DMS53 treated with DMSO at 0.1 percent for 48 hours (cell line): Measurements from ENCODE around the gene CATSPERZ.

Experiments used
- DNase-seq: peaks from one replicate; lab custom pipeline; 2025; ENCODE audit not compliant: unreplicated experiment; lab: John Stamatoyannopoulos, UW

The CATSPERZ gene, protein sequence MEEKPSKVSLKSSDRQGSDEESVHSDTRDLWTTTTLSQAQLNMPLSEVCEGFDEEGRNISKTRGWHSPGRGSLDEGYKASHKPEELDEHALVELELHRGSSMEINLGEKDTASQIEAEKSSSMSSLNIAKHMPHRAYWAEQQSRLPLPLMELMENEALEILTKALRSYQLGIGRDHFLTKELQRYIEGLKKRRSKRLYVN

GRCh38 chr11:64299847-64300648 lies at the start of gene CATSPERZ:
Gene CATSPERZ, plus strand, starts transcription at chr11:64300358. Its CDS starts 53 bp downstream, at chr11:64300411.
- DNase-seq = no peak

DNA sequence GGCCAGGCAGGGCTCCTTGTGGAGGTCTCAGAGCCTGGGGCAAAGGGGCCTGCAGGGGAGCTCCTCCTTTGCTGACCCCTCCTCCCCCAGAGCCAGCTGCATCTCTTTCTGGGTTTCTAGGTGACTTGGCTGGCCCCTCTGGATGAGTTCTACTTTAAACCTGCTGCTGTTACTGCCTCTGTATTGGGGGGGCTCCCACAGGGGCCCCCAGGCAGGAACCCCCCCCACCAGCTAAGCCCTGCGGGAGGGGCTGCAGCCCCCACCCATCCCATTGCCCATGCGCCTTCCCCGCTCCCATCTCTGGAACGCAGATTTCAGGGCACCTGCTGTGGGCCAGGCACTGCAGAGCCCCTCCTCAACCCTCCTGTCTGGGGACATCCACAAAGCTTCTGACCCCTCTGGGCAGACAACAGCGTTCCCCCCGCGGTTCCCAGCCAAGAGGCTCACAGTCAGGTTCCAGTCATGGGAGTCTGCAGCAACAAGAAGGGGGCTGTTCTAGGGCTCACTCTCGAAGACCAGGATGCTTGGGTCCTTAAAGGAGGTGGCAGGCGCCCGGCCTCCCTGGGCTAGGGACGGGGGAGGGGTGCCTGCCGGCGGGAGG lies 49.6 kb upstream of the CATSPERZ start:
- DNase-seq = no peak

GRCh38 chr11:64251016-64251752 lies 49.0 kb upstream of the CATSPERZ start, which contains the start of gene PLCB3:
Gene PLCB3, plus strand, starts transcription at chr11:64251530. Its CDS starts 120 bp downstream, at chr11:64251650.
- no peak for DNase-seq

DNA sequence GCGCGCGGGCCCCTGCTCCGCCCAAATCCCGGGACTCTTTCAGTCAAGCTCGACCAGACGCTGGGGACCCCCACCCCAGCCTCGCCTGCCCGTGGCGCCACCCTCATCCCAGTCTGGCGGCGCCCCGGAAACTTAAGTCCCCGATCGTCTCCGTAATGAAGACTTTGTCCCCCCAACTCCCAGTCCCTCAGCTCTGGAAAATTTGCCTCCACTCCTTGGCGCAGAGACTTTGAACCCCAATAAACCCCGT lies 48.5 kb upstream of the CATSPERZ start:
- no peak for DNase-seq

GRCh38 chr11:64252003-64252872 lies 47.9 kb upstream of the CATSPERZ start:
- DNase-seq = peak; percentile 14

DNA sequence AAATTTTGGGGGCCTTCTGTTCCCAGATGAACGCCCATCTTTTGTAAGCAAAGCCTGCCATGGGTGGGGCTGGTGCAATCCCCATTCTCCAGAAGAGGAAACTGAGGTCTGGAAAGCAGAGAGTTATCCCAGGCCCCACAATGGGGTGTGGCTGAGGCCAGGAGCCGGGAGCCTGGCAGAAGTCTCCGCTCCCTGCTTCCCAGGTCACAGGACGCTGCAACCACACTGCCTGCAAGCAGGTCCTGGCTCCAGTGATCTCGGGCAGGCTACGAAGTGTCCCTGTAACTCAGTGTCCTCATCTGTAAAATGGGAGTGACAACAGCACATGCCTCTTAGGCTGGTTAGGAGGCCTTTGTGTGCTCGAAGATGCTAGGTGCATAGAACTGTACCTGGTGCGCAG lies 47.1 kb upstream of the CATSPERZ start:
- no peak for DNase-seq

DNA sequence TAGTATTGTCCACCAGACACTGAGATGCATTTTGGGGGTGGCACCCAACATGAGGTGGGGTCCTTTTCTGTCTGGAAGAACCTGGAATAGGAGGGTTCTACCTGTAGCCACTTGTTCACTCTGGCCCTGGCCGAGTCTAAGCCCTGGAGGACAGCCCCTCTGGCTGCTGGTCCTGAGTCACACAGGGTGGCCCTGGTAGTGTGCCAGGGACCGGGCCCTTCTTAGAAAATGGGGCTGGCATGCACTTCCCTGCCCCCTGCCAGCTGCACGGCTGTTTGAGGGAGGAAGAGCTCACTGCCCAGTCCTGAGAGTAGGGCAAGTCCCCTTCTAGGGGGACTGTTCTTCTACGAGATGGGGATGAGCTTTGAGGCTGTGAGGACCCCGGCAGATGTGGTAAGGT lies 46.7 kb upstream of the CATSPERZ start:
- no peak for DNase-seq

GRCh38 chr11:64254326-64254725 lies 45.8 kb upstream of the CATSPERZ start:
- no peak for DNase-seq

- no peak for DNase-seq
Observed at GRCh38 chr11:64255135-64256128, 44.7 kb upstream of the CATSPERZ start.

- DNase-seq = no peak
Observed at GRCh38 chr11:64256300-64256699, 43.9 kb upstream of the CATSPERZ start.

DNA sequence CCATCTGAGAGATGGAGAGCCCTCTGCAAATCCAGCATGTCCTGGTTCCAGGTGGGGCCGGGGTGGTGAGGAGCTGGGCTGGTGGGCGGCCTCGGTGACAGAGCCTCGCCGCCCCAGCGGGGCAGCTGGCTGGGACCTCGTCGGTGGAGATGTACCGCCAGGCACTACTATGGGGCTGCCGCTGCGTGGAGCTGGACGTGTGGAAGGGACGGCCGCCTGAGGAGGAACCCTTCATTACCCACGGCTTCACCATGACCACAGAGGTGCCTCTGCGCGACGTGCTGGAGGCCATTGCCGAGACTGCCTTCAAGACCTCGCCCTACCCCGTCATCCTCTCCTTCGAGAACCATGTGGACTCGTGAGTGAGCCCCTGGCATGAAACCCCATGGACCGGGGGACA lies 41.8 kb upstream of the CATSPERZ start:
- no peak for DNase-seq

DNA sequence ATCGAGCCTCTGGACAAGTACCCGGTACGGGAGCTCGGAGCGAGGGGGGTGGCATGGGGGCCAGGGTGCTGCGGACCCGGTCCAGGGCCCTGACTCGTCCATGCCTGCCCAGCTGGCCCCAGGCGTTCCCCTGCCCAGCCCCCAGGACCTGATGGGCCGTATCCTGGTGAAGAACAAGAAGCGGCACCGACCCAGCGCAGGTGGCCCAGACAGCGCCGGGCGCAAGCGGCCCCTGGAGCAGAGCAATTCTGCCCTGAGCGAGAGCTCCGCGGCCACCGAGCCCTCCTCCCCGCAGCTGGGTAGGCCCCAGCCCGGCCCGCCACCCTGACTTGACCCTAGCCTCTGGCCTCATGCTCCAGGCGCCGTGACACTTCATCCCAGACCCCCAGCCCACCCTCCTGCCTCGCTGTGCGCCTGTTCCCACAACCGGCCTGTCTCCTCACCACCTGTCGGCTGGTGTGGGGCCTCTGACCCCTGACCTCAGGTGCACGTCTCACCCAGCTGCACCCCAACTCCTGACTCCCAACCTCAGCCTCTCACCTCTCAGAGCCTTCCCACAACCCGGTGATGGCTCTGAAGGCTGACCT lies 41.1 kb upstream of the CATSPERZ start:
- no peak for DNase-seq

- DNase-seq = no peak
Observed at GRCh38 chr11:64259533-64260067, 40.6 kb upstream of the CATSPERZ start.

GRCh38 chr11:64260147-64260708 lies 39.9 kb upstream of the CATSPERZ start:
- DNase-seq = no peak

DNA sequence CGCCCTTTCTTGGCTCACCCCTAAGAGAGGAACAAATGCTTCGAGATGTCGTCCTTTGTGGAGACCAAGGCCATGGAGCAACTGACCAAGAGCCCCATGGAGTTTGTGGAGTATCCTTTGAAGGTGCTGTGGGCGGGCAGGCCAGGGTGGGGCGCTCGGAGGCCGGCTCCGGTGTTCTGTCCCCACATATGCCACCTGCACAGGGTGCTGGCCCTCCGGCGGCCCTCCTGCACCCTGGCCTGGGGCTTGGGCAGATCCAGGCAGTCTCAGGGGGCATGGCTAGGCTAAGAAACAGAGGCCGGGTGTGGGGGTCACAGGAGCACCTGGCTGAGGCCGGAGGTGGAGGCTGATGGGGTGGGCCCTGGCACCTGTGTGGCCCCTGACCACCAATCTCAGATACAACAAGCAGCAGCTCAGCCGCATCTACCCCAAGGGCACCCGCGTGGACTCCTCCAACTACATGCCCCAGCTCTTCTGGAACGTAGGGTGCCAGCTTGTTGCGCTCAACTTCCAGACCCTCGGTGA lies 38.5 kb upstream of the CATSPERZ start:
- DNase-seq = no peak

DNA sequence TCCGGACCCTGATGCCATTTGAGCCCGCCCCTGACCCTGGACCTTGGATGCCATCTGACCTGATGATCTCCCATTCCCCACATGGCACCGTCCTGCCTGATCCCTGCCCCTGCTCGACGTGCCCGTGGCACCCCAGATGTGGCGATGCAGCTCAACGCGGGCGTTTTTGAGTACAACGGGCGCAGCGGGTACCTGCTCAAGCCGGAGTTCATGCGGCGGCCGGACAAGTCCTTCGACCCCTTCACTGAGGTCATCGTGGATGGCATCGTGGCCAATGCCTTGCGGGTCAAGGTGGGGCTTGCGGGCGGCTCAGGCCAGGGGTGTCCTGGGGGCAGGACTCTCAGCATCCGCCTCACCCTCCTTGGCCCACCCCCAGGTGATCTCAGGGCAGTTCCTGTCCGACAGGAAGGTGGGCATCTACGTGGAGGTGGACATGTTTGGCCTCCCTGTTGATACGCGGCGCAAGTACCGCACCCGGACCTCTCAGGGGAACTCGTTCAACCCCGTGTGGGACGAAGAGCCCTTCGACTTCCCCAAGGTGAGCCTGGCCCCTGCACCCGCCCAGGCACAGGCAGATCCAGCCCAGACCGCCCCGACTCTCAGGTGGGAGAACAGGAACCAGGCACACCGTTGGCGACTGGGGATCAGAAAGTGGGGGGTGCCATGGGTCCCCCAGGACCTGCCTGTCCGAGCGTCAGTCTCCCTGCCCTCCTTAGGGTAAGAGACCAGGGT lies 37.7 kb upstream of the CATSPERZ start:
- DNase-seq = no peak

GRCh38 chr11:64263021-64263946 lies 36.9 kb upstream of the CATSPERZ start:
- no peak for DNase-seq
